ENCODE results near the gene MCM10. TPM values are rescaled to one million over a fixed set of nuclear protein-coding genes. Genes with fewer than 3 reads are reported as not detected.
"Not testable (repeated sequence)": the region's sequence is repeated elsewhere in the genome, so short reads cannot be mapped to it uniquely, and the experiment has no call there.

The MCM10 gene
- total and polyA plus RNA-seq, 2 donors (not counting 3 experiments of a cell fraction or from before 2014, with no cell fraction given), result 3.3 to 31.6 TPM

DNA sequence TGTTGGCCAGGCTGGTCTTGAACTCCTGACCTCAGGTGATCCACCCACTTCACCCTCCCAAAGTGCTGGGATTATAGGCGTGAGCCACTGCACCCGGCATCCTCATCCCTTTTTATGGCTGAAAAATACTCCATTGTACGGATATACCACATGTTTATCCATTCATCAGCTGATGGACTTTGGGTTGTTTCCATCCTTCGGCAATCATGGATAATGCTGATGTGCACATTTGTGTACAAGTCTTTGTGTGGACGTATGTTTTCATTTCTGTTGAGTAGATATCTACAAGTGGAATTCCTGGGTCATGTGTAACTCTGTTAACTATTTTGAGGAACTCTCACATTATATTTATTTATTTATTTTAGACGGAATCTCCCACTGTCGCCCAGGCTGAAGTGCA is 78.6 kb downstream of the MCM10 start:
- BruUV-seq (replicated peaks), result no TSS peak
- DNase-seq (ENCODE audit: low read depth, low spot score) (no peak), FAIRE-seq (no peak)
- H4K20me1 ChIP-seq (replicated peaks; ENCODE audit: control insufficient read depth, extremely low read depth, insufficient read depth, low read length), result no peaks in the 10 kb centered on the region
- no peaks in the 10 kb centered on the region for H3K27me3 ChIP-seq (ENCODE audit: control insufficient read depth in 2 of 2, insufficient read depth in 2 of 2, low read length in 2 of 2)
- TF ChIP-seq, protein P1, sequence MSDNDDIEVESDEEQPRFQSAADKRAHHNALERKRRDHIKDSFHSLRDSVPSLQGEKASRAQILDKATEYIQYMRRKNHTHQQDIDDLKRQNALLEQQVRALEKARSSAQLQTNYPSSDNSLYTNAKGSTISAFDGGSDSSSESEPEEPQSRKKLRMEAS (IDR thresholded peaks at IDR 0.05; ENCODE audit: insufficient read depth, insufficient read length), result no peak
- no peak for TF ChIP-seq GATA2 (IDR thresholded peaks at IDR 0.05; ENCODE audit: insufficient read depth, insufficient read length, low read depth, low read length)
- ChIA-PET CTCF (interaction anchor here (0.6 to 1.0 kb wide), 2 partner anchors 15 to 34 kb away, joined by 3 read pairs; no protein-coding TSS in a partner anchor), POLR2A (no interaction called here)
- no peak overlapping the region for H3K4me2 ChIP-seq (ENCODE audit: insufficient read depth, low read length)
- H3K9ac ChIP-seq (replicated peaks; ENCODE audit: extremely low read depth, insufficient read depth, low read length), result no peak overlapping the region
- H3K9me3 ChIP-seq (replicated peaks; ENCODE audit: control insufficient read depth, insufficient read depth, low read length), result no peaks in the 10 kb centered on the region
- H3K27ac ChIP-seq (ENCODE audit: insufficient read depth, low read depth, low read length), result no peak overlapping the region
- no peaks in the 10 kb centered on the region for H3K36me3 ChIP-seq (ENCODE audit: control insufficient read depth in 2 of 2, extremely low read depth in 1 of 2, insufficient read depth in 2 of 2, low read length in 2 of 2)
- dilution Hi-C loops (cut with MboI; ENCODE audit: extremely low pct_ligation_motif_present, low sequenced_read_pairs) (no loop called here), intact Hi-C loops (cut with micrococcal nuclease) (no loop called here)
- no peaks in the 10 kb centered on the region for H3K79me2 ChIP-seq (ENCODE audit: control insufficient read depth, insufficient read depth, low read length)
- no peaks in the 10 kb centered on the region for H3K4me1 ChIP-seq (ENCODE audit: control insufficient read depth, extremely low read depth, insufficient read depth, low read length)
- H3K4me3 ChIP-seq (replicated peaks in 1 of 3; ENCODE audit: insufficient read depth in 1 of 3, low read depth in 1 of 3, low read length in 3 of 3), result no peak overlapping the region
- H3K9me1 ChIP-seq (replicated peaks; ENCODE audit: control insufficient read depth, extremely low read depth, insufficient read depth, low read length), result no peaks in the 10 kb centered on the region
- H2AFZ ChIP-seq (ENCODE audit: low read depth, low read length), result no peak overlapping the region

- ChIA-PET POLR2A (no interaction called here), CTCF (no interaction called here)
- Histone ChIP-seq H3K9ac (replicated peaks; ENCODE audit: extremely low read depth, insufficient read depth, low read length) (no peak overlapping the region), H3K4me2 (ENCODE audit: insufficient read depth, low read length) (no peak overlapping the region), H2AFZ (ENCODE audit: low read depth, low read length) (no peak overlapping the region), H3K36me3 (ENCODE audit: control insufficient read depth in 2 of 2, extremely low read depth in 1 of 2, insufficient read depth in 2 of 2, low read length in 2 of 2) (no peaks in the 10 kb centered on the region), H4K20me1 (replicated peaks; ENCODE audit: control insufficient read depth, extremely low read depth, insufficient read depth, low read length) (no peaks in the 10 kb centered on the region), H3K27ac (ENCODE audit: insufficient read depth, low read depth, low read length) (no peak overlapping the region), H3K9me1 (replicated peaks; ENCODE audit: control insufficient read depth, extremely low read depth, insufficient read depth, low read length) (no peaks in the 10 kb centered on the region), H3K27me3 (ENCODE audit: control insufficient read depth in 2 of 2, insufficient read depth in 2 of 2, low read length in 2 of 2) (no peaks in the 10 kb centered on the region), H3K9me3 (replicated peaks; ENCODE audit: control insufficient read depth, insufficient read depth, low read length) (no peaks in the 10 kb centered on the region), H3K4me3 (replicated peaks in 1 of 3; ENCODE audit: insufficient read depth in 1 of 3, low read depth in 1 of 3, low read length in 3 of 3) (no peak overlapping the region), H3K4me1 (ENCODE audit: control insufficient read depth, extremely low read depth, insufficient read depth, low read length) (no peaks in the 10 kb centered on the region), H3K79me2 (ENCODE audit: control insufficient read depth, insufficient read depth, low read length) (no peaks in the 10 kb centered on the region)
- dilution Hi-C loops (cut with MboI; ENCODE audit: extremely low pct_ligation_motif_present, low sequenced_read_pairs), result no loop called here
- FAIRE-seq (no peak), DNase-seq (ENCODE audit: low read depth, low spot score) (no peak)
- BruUV-seq (replicated peaks), result no TSS peak
- intact Hi-C loops (cut with micrococcal nuclease), result no loop called here
- TF ChIP-seq GATA2 (IDR thresholded peaks at IDR 0.05; ENCODE audit: insufficient read depth, insufficient read length, low read depth, low read length), result no peak
- no peak for TF ChIP-seq EZH2 (IDR thresholded peaks at IDR 0.05; ENCODE audit: borderline replicate concordance, low read depth, low read length, severe bottlenecking)
- TF ChIP-seq, protein P1 (IDR thresholded peaks at IDR 0.05; ENCODE audit: insufficient read depth, insufficient read length), result no peak
- TF ChIP-seq JUN (IDR thresholded peaks at IDR 0.05; ENCODE audit: borderline replicate concordance, insufficient read depth, insufficient read length, low read depth), result no peak
- no peak for TF ChIP-seq FOS (IDR thresholded peaks at IDR 0.05; ENCODE audit: borderline replicate concordance, insufficient read depth, low read length)
- no peak for TF ChIP-seq MYC (IDR thresholded peaks at IDR 0.05; ENCODE audit: low read depth, low read length)
These were observed 80.3 kb downstream of the MCM10 start for GRCh38 chr10:13241613-13242012.

DNA sequence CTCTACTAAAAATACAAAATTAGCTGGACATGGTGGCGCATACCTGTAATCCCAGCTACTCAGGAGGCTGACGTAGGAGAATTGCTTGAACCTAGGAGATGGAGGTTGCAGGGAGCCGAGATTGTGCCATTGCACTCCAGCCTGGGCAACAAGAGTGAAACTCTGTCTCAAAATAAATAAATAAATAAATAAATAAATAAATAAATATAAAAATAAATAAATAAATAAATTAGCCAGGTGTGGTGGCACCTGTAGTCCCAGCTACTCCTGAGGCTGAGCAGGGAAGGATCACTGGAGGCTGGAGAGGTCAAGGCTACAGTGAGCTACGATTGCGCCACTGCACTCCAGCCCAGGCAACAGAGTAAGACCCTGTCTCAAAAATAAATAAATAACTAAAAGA is 80.9 kb downstream of the MCM10 start:
- DNase-seq (ENCODE audit: low read depth, low spot score); BruUV-seq (replicated peaks); CTCF ChIA-PET; H2AFZ ChIP-seq (ENCODE audit: low read depth, low read length); POLR2A ChIA-PET; H3K9ac ChIP-seq (replicated peaks; ENCODE audit: extremely low read depth, insufficient read depth, low read length); H3K79me2 ChIP-seq (ENCODE audit: control insufficient read depth, insufficient read depth, low read length); H3K36me3 ChIP-seq (ENCODE audit: control insufficient read depth in 2 of 2, extremely low read depth in 1 of 2, insufficient read depth in 2 of 2, low read length in 2 of 2); H3K9me1 ChIP-seq (replicated peaks; ENCODE audit: control insufficient read depth, extremely low read depth, insufficient read depth, low read length); H3K4me2 ChIP-seq (ENCODE audit: insufficient read depth, low read length); H3K27ac ChIP-seq (ENCODE audit: insufficient read depth, low read depth, low read length); H3K27me3 ChIP-seq (ENCODE audit: control insufficient read depth in 2 of 2, insufficient read depth in 2 of 2, low read length in 2 of 2); H4K20me1 ChIP-seq (replicated peaks; ENCODE audit: control insufficient read depth, extremely low read depth, insufficient read depth, low read length); FAIRE-seq; H3K4me3 ChIP-seq (replicated peaks in 1 of 3; ENCODE audit: insufficient read depth in 1 of 3, low read depth in 1 of 3, low read length in 3 of 3); dilution Hi-C loops (cut with MboI; ENCODE audit: extremely low pct_ligation_motif_present, low sequenced_read_pairs); H3K4me1 ChIP-seq (ENCODE audit: control insufficient read depth, extremely low read depth, insufficient read depth, low read length); H3K9me3 ChIP-seq (replicated peaks; ENCODE audit: control insufficient read depth, insufficient read depth, low read length); intact Hi-C loops (cut with micrococcal nuclease): not testable (repeated sequence)

All from endothelial cell of umbilical vein (primary cell).